Ishikawa (cell line): ENCODE results near the gene KLHDC8A.

Experiments used
- CEBPB ChIP-seq: IDR thresholded peaks from 2 replicates; pipeline ENCODE4 v1.6.1; 2012
- CREB1 ChIP-seq: IDR thresholded peaks from 2 replicates; pipeline ENCODE4 v1.6.1; 2012; ENCODE audit warnings: low read depth
- EGR1 ChIP-seq: IDR thresholded peaks from 2 replicates; pipeline ENCODE4 v1.6.1; 2012
- EP300 ChIP-seq: IDR thresholded peaks from 2 replicates; pipeline ENCODE4 v1.6.1; 2012; ENCODE audit warnings: borderline replicate concordance
- FOXM1 ChIP-seq: IDR thresholded peaks from 2 replicates; pipeline ENCODE4 v1.6.1; 2012; ENCODE audit warnings: low read depth, borderline replicate concordance
- NFIC ChIP-seq: IDR thresholded peaks from 2 replicates; pipeline ENCODE4 v1.6.1; 2012
- RAD21 ChIP-seq: IDR thresholded peaks from 2 replicates; pipeline ENCODE4 v1.6.1; 2012; ENCODE audit warnings: low read depth
- REST ChIP-seq: IDR thresholded peaks from 2 replicates; pipeline ENCODE4 v1.6.1; 2012; ENCODE audit warnings: low read depth, mild to moderate bottlenecking
- TAF1 ChIP-seq: IDR thresholded peaks from 2 replicates; pipeline ENCODE4 v1.6.1; 2012; ENCODE audit warnings: low read depth, mild to moderate bottlenecking
- TCF12 ChIP-seq: IDR thresholded peaks from 2 replicates; pipeline ENCODE4 v1.6.1; 2012; ENCODE audit warnings: low read depth
- TEAD4 ChIP-seq: IDR thresholded peaks from 2 replicates; pipeline ENCODE4 v1.6.1; 2012
- USF1 ChIP-seq: IDR thresholded peaks from 2 replicates; pipeline ENCODE4 v1.6.1; 2012
- YY1 ChIP-seq: IDR thresholded peaks from 2 replicates; pipeline ENCODE4 v1.6.1; 2012; ENCODE audit warnings: low read depth
- ZBTB7A ChIP-seq: IDR thresholded peaks from 2 replicates; pipeline ENCODE4 v1.6.1; 2012; ENCODE audit warnings: low read depth
- TF ChIP-seq, protein P1 (sequence below): IDR thresholded peaks from 2 replicates; pipeline ENCODE4 v1.6.1; 2012

KLHDC8A gene

DNA sequence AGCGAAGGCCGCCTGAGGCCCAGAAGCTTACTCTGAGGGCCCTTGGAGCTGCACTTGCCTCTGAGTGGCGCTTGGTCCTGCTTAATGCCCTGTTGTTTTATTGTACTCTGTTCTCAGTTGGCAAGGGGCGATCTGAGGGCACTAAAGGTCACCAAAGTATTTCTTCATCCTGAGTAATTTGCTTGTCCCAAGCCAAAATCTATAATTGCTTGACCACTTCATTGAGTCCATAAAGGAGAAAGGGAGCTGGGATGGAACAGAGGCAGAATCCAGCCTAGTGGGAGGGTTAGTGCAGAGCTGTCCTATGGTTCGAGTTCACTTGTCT, 34.8 kb downstream of the KLHDC8A start:
- TF ChIP-seq EP300 (0 out of 2 replicates have a peak, but pooled peaks have one; percentile 3), NFIC (no peak)

DNA sequence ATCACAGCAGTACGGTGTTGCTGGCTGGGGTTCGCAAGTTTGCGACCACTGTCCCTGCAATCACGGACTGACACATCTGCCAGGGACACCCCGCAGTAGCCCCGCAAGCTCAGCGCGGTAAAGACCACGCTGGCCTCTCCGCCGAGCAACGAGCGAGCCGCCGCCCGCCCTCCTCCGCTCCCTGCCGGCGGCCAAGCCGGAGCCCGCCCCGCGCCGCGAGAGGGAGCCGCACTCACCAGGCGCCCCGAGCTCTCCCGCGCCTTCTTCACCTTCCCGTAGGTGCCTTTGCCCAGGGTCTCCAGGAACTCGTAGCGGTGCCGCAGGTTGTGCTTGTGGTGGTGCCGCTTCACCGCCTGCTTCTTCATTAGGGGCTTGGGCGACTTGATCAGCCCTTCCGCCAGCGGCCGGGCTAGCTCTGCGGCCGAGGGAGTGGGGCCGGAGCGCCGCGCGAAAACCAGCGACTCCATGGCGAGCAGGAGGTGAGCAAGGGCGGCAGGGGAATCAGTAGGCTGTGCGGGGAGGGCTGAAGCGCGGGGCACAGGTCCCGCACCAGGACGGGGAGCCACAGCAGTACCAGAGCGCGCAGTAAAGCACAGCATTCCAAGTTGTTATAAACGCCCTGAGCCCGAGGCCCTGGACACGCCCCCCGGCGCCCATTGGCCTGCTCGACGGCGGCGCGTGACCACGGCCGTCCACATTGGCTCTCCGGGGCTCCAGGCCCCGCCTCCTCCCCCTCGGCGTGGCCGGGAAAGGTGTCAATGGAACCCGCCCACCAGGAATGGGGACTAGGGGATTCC, 35.4 kb downstream of the KLHDC8A start, which contains the start of gene NUAK2:
Gene NUAK2, minus strand, starts transcription at position 584 of the 797 bp plus-strand sequence. Its CDS starts 117 bp downstream, at position 467.
- TF ChIP-seq REST (no peak), RAD21 (no peak), CEBPB (no peak), FOXM1 (no peak), TAF1 (peak; percentile 89), EGR1 (no peak), ZBTB7A (peak; percentile 47; the same call in 1 of the 2 replicates), NFIC (no peak), EP300 (0 out of 2 replicates have a peak, but pooled peaks have one; percentile 25), CREB1 (no peak), TEAD4 (peak; percentile 52; the same call in 1 of the 2 replicates), TCF12 (peak; percentile 51; the same call in 1 of the 2 replicates), USF1 (peak; percentile 91)
- TF ChIP-seq, protein P1, sequence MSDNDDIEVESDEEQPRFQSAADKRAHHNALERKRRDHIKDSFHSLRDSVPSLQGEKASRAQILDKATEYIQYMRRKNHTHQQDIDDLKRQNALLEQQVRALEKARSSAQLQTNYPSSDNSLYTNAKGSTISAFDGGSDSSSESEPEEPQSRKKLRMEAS, result peak; percentile 89

- TF ChIP-seq EGR1, result no peak
- TF ChIP-seq FOXM1, result peak; percentile 38; the same call in 1 of the 2 replicates
- TF ChIP-seq TEAD4, result no peak
- no peak for TF ChIP-seq TCF12
- peak; percentile 76; the same call in 1 of the 2 replicates for TF ChIP-seq NFIC
- TF ChIP-seq TAF1, result no peak
- TF ChIP-seq ZBTB7A, result no peak
- TF ChIP-seq RAD21, result no peak
- TF ChIP-seq, protein P1, result peak; percentile 44; the same call in 1 of the 2 replicates
- peak; percentile 98 for TF ChIP-seq CEBPB
- TF ChIP-seq USF1, result no peak
- no peak for TF ChIP-seq CREB1
Measured at GRCh38 chr1:205319081-205320018, 37.4 kb downstream of the KLHDC8A start.

DNA sequence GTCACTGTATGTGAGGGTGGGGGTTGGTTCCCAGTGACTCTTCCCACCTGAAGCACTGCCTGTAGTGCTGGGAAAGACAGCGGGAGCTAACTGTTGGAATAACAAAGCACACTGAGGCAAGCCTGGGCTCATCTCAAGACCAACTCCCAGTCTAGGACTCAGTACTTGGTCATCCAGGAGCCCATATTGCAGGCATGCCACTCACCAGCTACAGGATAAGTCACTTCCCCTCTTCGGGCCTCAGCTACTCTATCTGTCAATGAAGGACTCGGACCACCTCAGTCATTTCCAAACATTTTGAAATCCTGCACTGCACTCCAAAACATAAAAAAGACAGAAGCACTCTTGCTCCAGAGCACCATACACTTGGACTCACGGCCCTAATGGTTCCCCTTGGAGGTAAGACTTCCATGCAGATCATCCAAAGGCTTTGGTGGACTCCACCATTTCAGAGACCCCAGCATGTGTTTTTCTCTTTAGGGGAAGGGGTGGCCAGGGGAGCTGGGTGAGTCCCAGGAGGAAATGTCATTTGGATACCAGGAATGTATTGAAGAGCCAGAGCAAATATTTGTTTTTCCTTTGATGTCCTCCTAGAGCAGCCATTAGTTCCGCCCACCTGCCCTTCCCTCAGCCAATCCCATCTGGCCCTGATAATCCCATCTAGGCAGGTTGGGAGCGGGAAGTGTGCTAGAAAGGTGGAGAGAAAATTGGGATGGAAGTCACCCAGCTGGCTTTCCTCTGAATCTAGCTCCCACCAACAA, 38.3 kb downstream of the KLHDC8A start:
- TF ChIP-seq NFIC (no peak), TAF1 (no peak), CEBPB (no peak), CREB1 (no peak), TCF12 (no peak)

GRCh38 chr1:205317311-205317917, 39.3 kb downstream of the KLHDC8A start:
- TF ChIP-seq EP300, result peak; percentile 81
- TF ChIP-seq, protein P1, result peak; percentile 78; the same call in 1 of the 2 replicates
- TF ChIP-seq USF1, result no peak; the same call in 1 of the 2 replicates
- peak; percentile 97 for TF ChIP-seq NFIC
- peak; percentile 16; the same call in 1 of the 2 replicates for TF ChIP-seq RAD21
- TF ChIP-seq FOXM1, result no peak
- peak; percentile 93 for TF ChIP-seq TCF12

GRCh38 chr1:205316161-205316566, 40.6 kb downstream of the KLHDC8A start:
- TF ChIP-seq TCF12 (no peak), TEAD4 (no peak), RAD21 (no peak), FOXM1 (no peak), CREB1 (no peak), CEBPB (no peak), EGR1 (no peak), REST (no peak), EP300 (no peak), ZBTB7A (no peak), USF1 (no peak), NFIC (no peak), YY1 (no peak), TAF1 (no peak)
- TF ChIP-seq, protein P1, result no peak
